NCI-H1417 treated with DMSO at 0.1 percent for 48 hours (cell line): ENCODE measurements around the gene ADARB2.
A peak's percentile ranks its signal among the peaks of the same experiment; 100 is the strongest.
"Not testable (repeated sequence)": the region's sequence is repeated elsewhere in the genome, so short reads cannot be mapped to it uniquely, and the experiment has no call there.

ENCODE experiments used
- DNase-seq: peaks from one replicate; lab custom pipeline; 2025; lab: John Stamatoyannopoulos, UW

Gene ADARB2

GRCh38 chr10:1465418-1465911 lies 271.9 kb downstream of the ADARB2 start:
- no peak for DNase-seq

GRCh38 chr10:1464881-1465417 lies 272.4 kb downstream of the ADARB2 start:
- no peak for DNase-seq

DNA sequence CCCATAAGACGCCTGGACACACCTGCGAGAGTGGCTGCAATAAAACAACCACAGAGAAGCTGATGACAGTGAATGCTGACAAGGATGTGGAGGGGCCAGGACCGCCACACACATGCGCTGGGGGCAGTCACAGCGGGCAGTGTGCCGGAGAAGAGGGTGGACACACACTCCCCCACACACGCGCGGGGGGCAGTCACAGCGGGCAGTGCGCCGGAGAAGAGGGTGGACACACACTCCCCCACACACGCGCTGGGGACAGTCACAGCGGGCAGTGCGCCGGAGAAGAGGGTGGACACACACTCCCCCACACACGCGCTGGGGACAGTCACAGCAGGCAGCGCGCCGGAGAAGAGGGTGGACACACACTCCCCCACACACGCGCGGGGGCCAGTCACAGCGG lies 273.4 kb downstream of the ADARB2 start:
- DNase-seq = not testable (repeated sequence)

DNA sequence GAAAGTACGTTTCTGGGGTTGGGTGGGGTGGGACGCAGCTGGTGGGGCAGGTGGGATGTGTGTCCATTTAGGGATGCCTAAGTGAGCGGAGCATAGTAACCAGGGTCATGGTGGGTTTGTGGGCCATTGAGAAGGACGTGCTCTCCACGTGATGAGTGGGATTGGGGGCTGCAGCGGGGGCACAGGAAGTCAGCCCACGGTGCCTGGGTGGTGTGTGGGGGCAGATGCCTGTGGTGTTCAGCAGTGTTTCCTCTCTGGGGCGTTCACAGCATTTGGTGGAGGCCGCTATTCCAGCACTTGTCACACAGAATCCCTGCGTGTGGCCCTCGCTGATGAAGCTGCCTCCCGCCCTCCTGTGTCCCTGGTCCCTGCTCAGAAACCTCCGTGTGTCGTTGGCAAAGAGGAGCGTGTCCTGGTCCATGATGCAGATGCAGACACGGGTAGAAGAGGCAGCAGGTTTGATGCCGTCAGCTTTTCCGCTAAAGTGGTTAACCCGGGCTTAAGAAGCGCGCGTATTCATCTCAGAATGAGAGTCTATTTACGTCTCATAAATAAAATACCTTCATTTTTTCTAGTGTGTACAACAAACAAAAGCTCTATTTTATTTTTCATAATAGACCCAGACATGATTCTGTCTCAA lies 274.2 kb downstream of the ADARB2 start:
- no peak for DNase-seq

DNA sequence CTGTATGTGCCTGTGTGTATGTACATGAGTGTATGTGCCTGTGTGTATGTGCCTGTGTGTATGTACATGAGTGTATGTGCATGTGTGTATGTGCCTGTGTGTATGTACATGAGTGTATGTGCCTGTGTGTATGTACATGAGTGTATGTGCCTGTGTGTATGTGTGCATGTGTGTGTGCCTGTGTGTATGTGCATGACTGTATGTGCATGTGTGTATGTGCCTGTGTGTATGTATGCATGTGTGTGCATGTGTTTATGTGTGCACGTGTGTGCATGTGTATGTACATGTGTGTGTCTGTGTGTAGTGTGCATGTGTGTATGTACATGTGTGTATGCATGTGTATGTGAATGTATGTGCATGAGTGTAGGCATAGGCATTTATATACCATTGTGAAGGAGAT lies 274.8 kb downstream of the ADARB2 start:
- no peak for DNase-seq

DNA sequence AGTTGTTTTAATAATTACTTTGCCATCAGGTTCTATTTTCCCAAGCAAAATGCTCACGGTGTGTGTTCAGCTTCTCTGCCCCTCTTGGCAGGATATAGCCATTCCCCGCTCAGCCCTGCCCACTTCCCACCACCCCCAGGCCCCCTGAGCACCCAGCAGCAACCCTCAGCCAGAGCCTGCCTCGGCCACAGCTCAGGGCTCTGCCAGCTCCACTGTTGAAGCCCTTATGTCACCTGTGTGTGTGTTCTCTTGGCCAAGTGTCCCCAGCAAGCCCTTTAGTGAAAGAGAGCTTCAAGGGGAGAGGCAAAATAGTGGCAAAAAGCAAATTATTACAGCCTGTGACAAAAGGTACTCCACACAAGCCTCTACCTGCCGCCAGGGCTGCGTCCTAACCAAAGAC lies 275.3 kb downstream of the ADARB2 start:
- no peak for DNase-seq

DNA sequence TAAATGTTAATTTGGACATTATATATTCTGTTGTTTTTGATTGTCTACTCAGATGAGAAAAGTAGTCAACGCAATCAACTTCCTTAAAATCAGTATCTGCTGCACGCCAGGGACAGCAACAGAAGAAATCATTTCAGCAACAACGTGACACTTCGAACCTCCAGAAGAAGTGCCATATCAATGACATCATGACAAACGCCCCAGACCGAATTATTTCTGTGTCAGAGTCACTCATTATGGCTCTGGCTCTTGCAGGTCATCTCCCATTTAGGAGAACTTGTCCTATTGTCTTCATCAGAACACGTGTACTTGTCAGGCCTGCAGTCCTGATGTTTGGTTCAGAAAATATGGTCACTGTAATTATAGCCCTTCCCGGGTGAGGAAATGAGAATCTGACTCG lies 276.3 kb downstream of the ADARB2 start:
- DNase-seq = no peak

DNA sequence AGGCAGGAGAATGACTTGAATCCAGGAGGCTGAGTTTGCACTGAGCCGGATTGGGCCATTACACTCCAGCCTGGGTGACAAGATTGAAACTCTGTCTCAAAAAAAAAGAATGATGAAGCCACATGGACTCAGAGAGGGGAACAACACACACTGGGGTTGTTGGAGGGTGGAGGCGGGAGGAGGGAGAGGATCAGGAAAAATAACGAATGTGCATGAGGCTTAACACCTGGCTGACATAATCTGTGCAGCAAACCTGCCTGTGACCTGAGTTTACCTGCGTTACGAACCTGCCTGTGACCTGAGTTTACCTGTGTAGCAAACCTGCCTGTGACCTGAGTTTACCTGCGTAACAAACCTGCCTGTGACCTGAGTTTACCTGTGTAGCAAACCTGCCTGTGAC lies 277.7 kb downstream of the ADARB2 start:
- not testable (repeated sequence) for DNase-seq

DNA sequence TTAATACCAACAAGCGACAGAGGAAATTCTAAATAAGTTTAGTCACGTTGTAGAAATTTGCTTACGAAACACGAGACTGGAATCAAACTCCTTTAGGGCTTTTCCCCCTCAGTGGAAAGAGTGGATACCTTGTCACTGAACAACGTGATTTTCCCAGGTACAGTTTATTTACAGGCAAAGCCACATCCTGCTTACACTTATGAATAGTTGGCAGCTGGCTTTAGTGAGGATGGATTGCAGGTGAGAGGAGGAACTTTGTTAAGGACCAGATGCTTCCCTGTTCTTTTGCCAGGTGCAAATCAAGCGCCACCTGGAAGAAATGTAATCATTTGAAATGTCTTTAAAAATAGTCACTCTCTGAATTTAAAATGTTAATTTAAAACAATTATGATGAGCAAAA lies 282.4 kb downstream of the ADARB2 start:
- DNase-seq = peak; percentile 32

DNA sequence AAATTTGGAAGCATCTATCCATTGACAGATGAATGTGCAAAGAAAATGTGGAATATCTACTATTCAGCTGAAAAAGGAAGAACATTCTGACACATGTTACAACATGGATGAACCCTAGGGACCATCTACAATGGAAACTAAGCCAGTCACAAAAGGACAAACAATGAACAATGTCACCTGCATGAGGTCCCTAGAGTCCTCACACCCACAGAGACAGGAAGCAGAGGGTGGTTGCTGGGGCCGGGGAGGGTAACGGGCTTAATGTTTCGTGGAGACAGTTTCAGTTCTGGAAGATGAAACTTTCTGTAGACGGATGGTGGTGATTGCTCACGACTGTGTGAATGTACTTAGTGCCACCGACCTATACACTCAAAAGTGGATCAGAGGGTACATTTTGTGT lies 282.9 kb downstream of the ADARB2 start:
- no peak for DNase-seq

DNA sequence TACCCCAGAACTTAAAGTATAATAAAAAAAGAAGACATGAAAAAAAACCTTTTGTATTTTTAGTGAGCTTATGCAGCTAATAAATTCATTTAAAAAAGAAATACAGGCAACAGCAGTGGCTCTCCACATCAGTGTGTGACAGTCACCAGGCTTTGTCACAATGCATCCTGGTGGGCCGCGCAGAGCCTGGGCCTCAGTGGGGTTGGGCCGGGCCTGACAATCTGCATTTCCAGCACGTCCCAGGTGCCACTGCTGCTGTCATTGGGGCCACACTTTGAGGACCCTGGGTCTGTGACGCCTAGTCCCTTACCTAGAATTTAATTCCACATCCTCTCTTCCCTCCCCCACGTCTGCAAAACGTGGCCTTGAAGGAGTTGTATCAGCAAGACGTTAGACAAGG lies 284.5 kb downstream of the ADARB2 start:
- DNase-seq = no peak

DNA sequence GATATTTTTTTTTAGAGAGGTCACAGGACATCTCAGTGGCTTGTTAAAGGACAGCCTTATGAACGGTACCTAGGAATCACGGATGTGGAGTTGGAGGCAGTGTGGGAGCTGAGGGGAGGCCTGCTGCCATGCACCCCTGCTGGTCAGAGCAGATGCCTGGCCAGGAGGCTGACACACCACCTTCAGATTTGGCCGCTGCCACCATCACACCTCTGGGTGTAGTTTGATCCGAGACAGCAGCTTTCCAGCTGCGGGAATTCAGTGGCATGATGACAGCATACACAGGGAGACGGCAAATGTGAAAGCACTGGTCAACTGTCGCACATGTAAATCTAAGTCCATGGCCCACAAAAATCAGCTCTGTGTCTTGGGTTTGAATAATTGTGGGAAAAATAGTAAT lies 285.4 kb downstream of the ADARB2 start:
- DNase-seq = no peak

GRCh38 chr10:1451362-1451888 lies 285.9 kb downstream of the ADARB2 start:
- DNase-seq = no peak

- no peak for DNase-seq
These were observed 287.6 kb downstream of the ADARB2 start for GRCh38 chr10:1449572-1450205.

DNA sequence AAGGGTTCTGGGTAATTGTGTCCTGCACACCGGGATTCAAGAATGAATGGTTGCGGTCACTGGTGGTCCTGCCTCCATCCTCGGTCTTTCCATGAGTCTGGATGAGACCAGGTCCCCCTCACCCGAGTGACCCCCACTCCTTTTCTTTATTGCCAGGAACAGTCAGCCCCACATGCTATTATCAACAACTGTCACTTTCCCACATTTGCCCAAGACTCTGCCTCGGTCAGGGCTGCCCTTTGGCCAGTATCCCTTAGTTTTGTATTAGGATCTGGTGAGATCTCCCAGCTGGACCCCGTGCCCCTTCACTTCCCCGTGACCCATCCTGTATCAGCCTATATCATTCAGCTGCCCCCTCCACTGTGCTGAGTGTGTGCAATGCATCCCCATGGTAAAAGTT lies 288.3 kb downstream of the ADARB2 start:
- no peak for DNase-seq

- DNase-seq = no peak
These were observed 288.9 kb downstream of the ADARB2 start for GRCh38 chr10:1448252-1448930.

DNA sequence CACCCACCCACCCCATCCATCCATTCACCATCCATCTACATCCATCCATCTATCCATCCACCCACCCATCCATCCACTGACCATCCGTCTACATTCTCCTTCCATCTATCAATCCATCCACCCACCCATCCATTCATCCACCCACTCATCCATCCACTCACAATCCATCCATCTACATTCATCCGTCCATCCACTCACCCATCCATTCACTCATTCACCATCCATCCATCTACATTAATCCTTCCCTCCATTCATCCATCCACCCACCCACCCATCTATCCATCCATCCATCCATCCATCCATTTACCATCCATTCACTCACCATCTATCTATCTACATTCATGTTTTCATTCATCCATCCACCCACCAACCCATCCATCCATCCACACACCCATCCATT lies 292.5 kb downstream of the ADARB2 start:
- DNase-seq = no peak

DNA sequence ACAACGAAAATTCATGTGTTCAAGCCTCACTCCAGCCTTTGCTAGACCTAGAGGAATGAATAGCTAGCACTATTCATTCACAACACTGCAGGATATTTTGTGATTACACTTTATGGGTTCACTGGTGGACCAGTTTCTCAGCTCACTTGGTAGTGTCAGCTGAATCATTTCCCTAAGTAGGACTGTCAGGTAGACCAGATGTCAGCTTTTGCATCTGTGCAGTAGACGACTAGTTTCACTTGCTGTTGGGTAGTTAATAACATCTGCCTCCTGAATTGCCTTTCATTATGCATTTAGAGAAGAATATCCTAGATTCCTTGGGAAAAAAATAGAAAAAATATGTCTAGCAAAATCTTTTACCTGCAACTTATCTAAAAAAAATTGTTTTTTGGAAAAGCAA lies 296.4 kb downstream of the ADARB2 start:
- no peak for DNase-seq

DNA sequence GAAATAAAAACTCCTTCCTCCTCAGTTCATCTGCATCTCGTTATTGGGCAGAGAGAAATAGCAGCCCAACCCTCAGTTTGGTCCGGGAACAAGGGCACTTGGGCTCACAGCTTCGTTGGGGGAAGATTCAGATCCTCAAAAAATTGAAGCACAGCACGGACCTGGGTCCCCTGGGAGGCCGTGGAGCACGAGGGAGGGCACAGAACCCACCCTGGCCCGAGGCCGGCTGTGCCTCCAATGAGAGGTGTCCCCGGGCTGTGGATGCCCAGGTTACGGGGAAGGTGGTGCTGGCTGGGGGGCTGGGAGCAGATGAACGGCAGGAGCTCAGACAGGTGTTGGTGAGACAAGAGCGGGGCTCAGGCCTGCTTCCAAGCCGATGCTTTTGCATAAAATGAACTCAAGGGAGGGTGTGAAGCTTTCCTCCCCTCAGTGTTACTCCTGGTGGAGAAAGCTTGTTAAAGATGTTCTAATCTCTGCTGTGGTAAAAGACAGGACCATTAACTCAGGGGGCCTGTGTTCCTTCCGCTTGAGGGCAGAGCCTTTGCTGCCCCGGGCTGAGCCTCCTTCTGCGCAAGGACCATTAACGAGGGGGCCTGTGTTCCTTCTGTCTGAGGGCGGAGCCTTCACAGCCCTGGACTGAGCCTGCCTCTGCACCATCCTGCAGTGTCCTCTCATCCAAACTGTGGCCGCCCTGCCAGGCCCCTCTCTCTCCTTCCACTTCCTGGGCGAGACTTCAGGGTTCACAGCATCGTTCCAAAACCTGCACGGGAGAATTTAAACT lies 302.2 kb downstream of the ADARB2 start:
- no peak for DNase-seq

DNA sequence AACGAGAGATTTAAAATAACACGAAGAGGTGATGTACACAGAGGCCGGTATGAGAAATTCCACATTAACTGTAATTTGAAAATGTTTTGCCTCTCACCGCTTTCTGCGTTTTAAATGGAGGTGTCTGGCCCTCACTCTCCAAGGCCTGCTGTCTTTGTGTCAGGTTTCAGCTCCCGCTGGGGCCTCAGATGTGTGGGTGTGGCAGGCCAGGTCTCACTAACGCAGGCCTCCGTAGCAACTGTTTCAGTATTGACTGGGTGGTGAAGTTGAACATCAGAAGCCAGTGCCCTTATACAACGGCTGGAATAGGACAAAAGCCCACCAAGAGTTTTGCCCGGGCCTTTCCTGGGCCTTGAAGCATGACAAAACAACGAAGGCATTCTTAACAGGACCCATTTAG lies 303.1 kb downstream of the ADARB2 start:
- DNase-seq = no peak

GRCh38 chr10:1432161-1432560 lies 305.2 kb downstream of the ADARB2 start:
- DNase-seq = no peak

DNA sequence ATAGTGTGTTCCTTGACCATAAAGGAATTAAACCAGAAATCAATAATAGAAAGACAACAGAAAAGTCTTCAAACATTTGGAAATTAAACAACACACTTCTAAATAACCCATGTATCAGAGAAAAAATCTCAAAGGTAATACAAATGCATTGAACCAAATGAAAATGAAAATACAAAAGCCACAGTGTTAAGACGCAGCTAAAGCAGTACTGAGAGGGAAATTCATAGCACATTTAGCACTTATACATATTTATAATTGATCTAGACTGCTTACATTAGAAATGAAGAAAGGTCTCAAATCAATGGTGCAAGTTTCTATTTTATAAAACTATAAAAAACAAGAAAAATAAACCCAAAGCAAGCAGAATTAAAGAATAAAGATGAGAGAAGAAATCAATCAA lies 306.1 kb downstream of the ADARB2 start:
- DNase-seq = no peak
